SK-N-MC (cell line): ENCODE data around the gene ALG9.

ENCODE experiments used
- DNase-seq: peaks from one replicate; pipeline ENCODE4 v3.0.0-alpha.2; 2011; ENCODE audit warnings: low read depth, low spot score
- H3K27ac ChIP-seq: fragments of 200-600 bp; sonication (generic); 2 replicates; pipeline ENCODE4 v1.5.1; 2016; ENCODE audit warnings: mixed run types
- H3K36me3 ChIP-seq: fragments of 200-600 bp; sonication (generic); 2 replicates; pipeline ENCODE4 v1.6.1; 2017; ENCODE audit warnings: antibody characterized with exemption, low read length, mixed read lengths; ENCODE audit not compliant: insufficient read depth
- H3K4me3 ChIP-seq: fragments of 200-600 bp; sonication (generic); 2 replicates; pipeline ENCODE4 v1.5.1; 2016
- H3K9ac ChIP-seq: fragments of 200-600 bp; sonication (generic); 2 replicates; pipeline ENCODE4 v1.8.0; 2017; ENCODE audit warnings: mixed run types, mixed read lengths; ENCODE audit not compliant: insufficient read length
- H3K9me3 ChIP-seq: fragments of 200-600 bp; sonication (generic); 2 replicates; pipeline ENCODE4 v1.6.1; 2017; ENCODE audit warnings: low read depth, mild to moderate bottlenecking, antibody characterized with exemption, low read length, moderate library complexity, mixed read lengths
- EZH2 ChIP-seq: fragments of 200-600 bp; sonication (generic); IDR thresholded peaks from one replicate; pipeline ENCODE4 v1.6.1; 2017; ENCODE audit warnings: antibody characterized with exemption
- FOXP2 ChIP-seq: optimal IDR thresholded peaks from 2 replicates; pipeline ENCODE3; 2011; ENCODE audit warnings: mild to moderate bottlenecking, moderate library complexity; ENCODE audit not compliant: insufficient read depth; ENCODE audit errors: extremely low read length, control extremely low read depth
- POLR2AphosphoS5 ChIP-seq: IDR thresholded peaks from 2 replicates; pipeline ENCODE4 v1.6.1; 2012; ENCODE audit warnings: mild to moderate bottlenecking, low read depth, low read length, borderline replicate concordance

ALG9 gene

GRCh38 chr11:111748035-111748804 lies 123.2 kb downstream of the ALG9 start:
- H3K9me3 ChIP-seq, result no peaks in the 10 kb centered on the region
- no peak overlapping the region for H3K4me3 ChIP-seq
- H3K36me3 ChIP-seq, result peaks cover 78% of the 10 kb centered on the region
- no peak for DNase-seq
- no peak overlapping the region for H3K9ac ChIP-seq
- TF ChIP-seq POLR2AphosphoS5, result no peak
- TF ChIP-seq FOXP2, result no peak
- no peak for TF ChIP-seq EZH2
- no peak overlapping the region for H3K27ac ChIP-seq

- TF ChIP-seq EZH2, result no peak
- TF ChIP-seq FOXP2, result no peak
- no peak for TF ChIP-seq POLR2AphosphoS5
- Histone ChIP-seq H3K4me3 (no peak overlapping the region), H3K9ac (no peak overlapping the region), H3K36me3 (peaks cover 81% of the 10 kb centered on the region), H3K27ac (no peak overlapping the region), H3K9me3 (no peaks in the 10 kb centered on the region)
- DNase-seq, result no peak
Observed at GRCh38 chr11:111745719-111746504, 125.5 kb downstream of the ALG9 start.

GRCh38 chr11:111743700-111744099 lies 127.7 kb downstream of the ALG9 start:
- Histone ChIP-seq H3K9me3 (no peaks in the 10 kb centered on the region), H3K4me3 (no peak overlapping the region), H3K36me3 (peaks cover 74% of the 10 kb centered on the region), H3K9ac (no peak overlapping the region), H3K27ac (no peak overlapping the region)
- no peak for DNase-seq
- TF ChIP-seq POLR2AphosphoS5, result no peak
- no peak for TF ChIP-seq FOXP2
- TF ChIP-seq EZH2, result no peak

GRCh38 chr11:111741751-111742150 lies 129.6 kb downstream of the ALG9 start:
- TF ChIP-seq POLR2AphosphoS5 (no peak), EZH2 (no peak), FOXP2 (no peak)
- no peaks in the 10 kb centered on the region for H3K9me3 ChIP-seq
- no peak overlapping the region for H3K9ac ChIP-seq
- H3K27ac ChIP-seq, result no peak overlapping the region
- peaks cover 61% of the 10 kb centered on the region for H3K36me3 ChIP-seq
- H3K4me3 ChIP-seq, result no peak overlapping the region
- no peak for DNase-seq

GRCh38 chr11:111739299-111739698 lies 132.1 kb downstream of the ALG9 start:
- Histone ChIP-seq H3K4me3 (no peak overlapping the region), H3K36me3 (peaks cover 39% of the 10 kb centered on the region)
- DNase-seq, result no peak

GRCh38 chr11:111737444-111738210 lies 133.8 kb downstream of the ALG9 start:
- no peak overlapping the region for H3K27ac ChIP-seq
- no peak overlapping the region for H3K4me3 ChIP-seq
- no peak overlapping the region for H3K9ac ChIP-seq
- H3K36me3 ChIP-seq, result peaks cover 24% of the 10 kb centered on the region
- no peaks in the 10 kb centered on the region for H3K9me3 ChIP-seq
- TF ChIP-seq EZH2 (no peak), POLR2AphosphoS5 (no peak), FOXP2 (no peak)
- DNase-seq, result no peak

More at GRCh38 chr11:111739299-111739698, 132.1 kb downstream of the ALG9 start:
- TF ChIP-seq POLR2AphosphoS5 (no peak), EZH2 (no peak)
- H3K27ac ChIP-seq, result no peak overlapping the region
- no peaks in the 10 kb centered on the region for H3K9me3 ChIP-seq
- no peak overlapping the region for H3K9ac ChIP-seq

- Histone ChIP-seq H3K9me3 (no peaks in the 10 kb centered on the region), H3K36me3 (peaks cover 18% of the 10 kb centered on the region), H3K27ac (no peak overlapping the region), H3K4me3 (no peak overlapping the region), H3K9ac (no peak overlapping the region)
- no peak for DNase-seq
- no peak for TF ChIP-seq POLR2AphosphoS5
- TF ChIP-seq EZH2, result no peak
- no peak for TF ChIP-seq FOXP2
Observed at GRCh38 chr11:111736621-111737443, 134.5 kb downstream of the ALG9 start.
